HepG2 (cell line): ENCODE data around the gene HNRNPF. TPM values are rescaled to one million over a fixed set of nuclear protein-coding genes. Genes with fewer than 3 reads are reported as not detected.

Experiments
- FOXA1 ChIP-seq, 2 experiments: fragments of 450-650 bp in 1 of 2; sonication (generic) in 1 of 2; formaldehyde crosslinking in 1 of 2; IDR thresholded peaks; 2 replicates each; pipeline versions ENCODE4 v1.4.0 to v1.6.1; 2016 to 2020; ENCODE audit warnings: missing genetic modification reagents in 1 of 2
- JUNB ChIP-seq: sonication (generic); formaldehyde crosslinking; IDR thresholded peaks from 2 replicates; pipeline ENCODE4 v1.8.0; 2022; ENCODE audit warnings: missing genetic modification reagents, mild to moderate bottlenecking, borderline replicate concordance
- KAT2B ChIP-seq: fragments of 150-350 bp; IDR thresholded peaks from 2 replicates; pipeline ENCODE4 v1.6.1; 2014; ENCODE audit warnings: low read depth, low read length, borderline replicate concordance
- MYNN ChIP-seq: sonication (generic); formaldehyde crosslinking; IDR thresholded peaks from 2 replicates; pipeline ENCODE4 v1.4.0; 2020; ENCODE audit warnings: mild to moderate bottlenecking, low read depth, missing genetic modification reagents
- NFYC ChIP-seq: IDR thresholded peaks from 2 replicates; pipeline ENCODE4 v1.6.1; 2016; ENCODE audit warnings: missing genetic modification reagents, missing compliant biosample characterization
- NONO ChIP-seq, 2 experiments: fragments of 450-650 bp in 1 of 2; sonication (generic) in 1 of 2; formaldehyde crosslinking in 1 of 2; IDR thresholded peaks in 1 of 2; conservative IDR thresholded peaks in 1 of 2; 2 replicates each; pipeline versions ENCODE4 v1.6.1 to v1.8.0; 2017 to 2022; ENCODE audit warnings: mild to moderate bottlenecking in 1 of 2, missing genetic modification reagents in 1 of 2, moderate library complexity in 1 of 2
- PHF20 ChIP-seq: sonication (generic); formaldehyde crosslinking; IDR thresholded peaks from 2 replicates; pipeline ENCODE4 v1.5.0; 2020; ENCODE audit warnings: mild to moderate bottlenecking, missing genetic modification reagents
- PPARG ChIP-seq: conservative IDR thresholded peaks from 2 replicates; pipeline ENCODE4 v1.6.1; 2016; ENCODE audit warnings: missing biosample characterization, missing genetic modification reagents
- RFX1 ChIP-seq: fragments of 450-650 bp; IDR thresholded peaks from 2 replicates; pipeline ENCODE4 v1.6.1; 2017
- TBX3 ChIP-seq: fragments of 450-650 bp; IDR thresholded peaks from 2 replicates; pipeline ENCODE4 v1.6.1; 2017; ENCODE audit warnings: antibody characterized with exemption, mild to moderate bottlenecking, inconsistent platforms, borderline replicate concordance
- THYN1 ChIP-seq: sonication (generic); formaldehyde crosslinking; IDR thresholded peaks from 2 replicates; pipeline ENCODE4 v1.8.1; 2023; ENCODE audit warnings: low read depth, mild to moderate bottlenecking, moderate library complexity, missing genetic modification reagents, borderline replicate concordance
- ZBTB38 ChIP-seq: sonication (generic); formaldehyde crosslinking; IDR thresholded peaks from 2 replicates; pipeline ENCODE4 v1.5.1; 2020; ENCODE audit warnings: mild to moderate bottlenecking, missing genetic modification reagents
- ZC3H4 ChIP-seq: sonication (generic); formaldehyde crosslinking; IDR thresholded peaks from 2 replicates; pipeline ENCODE4 v1.4.0; 2020; ENCODE audit warnings: missing genetic modification reagents, borderline replicate concordance
- ZNF205 ChIP-seq: IDR thresholded peaks from 2 replicates; pipeline ENCODE4 v1.6.1; 2018; ENCODE audit warnings: missing biosample characterization, missing genetic modification reagents
- ZNF83 ChIP-seq: sonication (generic); formaldehyde crosslinking; IDR thresholded peaks from 2 replicates; pipeline ENCODE4 v1.4.0; 2020; ENCODE audit warnings: missing genetic modification reagents, mild to moderate bottlenecking, borderline replicate concordance
- ZSCAN29 ChIP-seq: sonication (generic); formaldehyde crosslinking; conservative IDR thresholded peaks from 2 replicates; pipeline ENCODE4 v1.4.0; 2020; ENCODE audit warnings: mild to moderate bottlenecking, missing genetic modification reagents
- ZZZ3 ChIP-seq: sonication (generic); formaldehyde crosslinking; IDR thresholded peaks from 2 replicates; pipeline ENCODE4 v1.4.0; 2020; ENCODE audit warnings: missing genetic modification reagents, mild to moderate bottlenecking, borderline replicate concordance
- polyA plus RNA-seq, 8 experiments: library from polyadenylated mRNA; depleted of rRNA in 3 of 8; stranded (reverse) in 7 of 8; unstranded in 1 of 8; fragments of >200 nt; fragmentation: Illumina TruSeq in 4 of 8; extraction: Trizol in 4 of 8; gene quantifications; 2 replicates each; pipeline versions ENCODE4 v1.2.1 to v1.2.3, GENCODE V29; 2011 to 2016; ENCODE audit warnings: low read depth in 4 of 8, missing spikeins in 1 of 8, mixed read lengths in 1 of 8; ENCODE audit not compliant: insufficient read depth in 1 of 8
- total RNA-seq, 5 experiments: library from RNA; depleted of rRNA; stranded (reverse); fragments of >200 nt; fragmentation: Illumina TruSeq; extraction: Trizol; gene quantifications; 2 replicates each; pipeline ENCODE4 v1.2.3, GENCODE V29; 2016; ENCODE audit warnings: low read depth in 1 of 5
- TF ChIP-seq, protein P1 (sequence below): IDR thresholded peaks from 2 replicates; pipeline ENCODE4 v1.6.1; 2016
- TF ChIP-seq, protein P2 (sequence below): IDR thresholded peaks from 2 replicates; pipeline ENCODE4 v1.6.1; 2016; ENCODE audit warnings: low read depth, control low read depth
- TF ChIP-seq, protein P3 (sequence below): sonication (generic); formaldehyde crosslinking; IDR thresholded peaks from 2 replicates; pipeline ENCODE4 v1.9.0; 2022; ENCODE audit warnings: missing genetic modification reagents, mild to moderate bottlenecking, borderline replicate concordance
- TF ChIP-seq, protein P4 (sequence below): sonication (generic); formaldehyde crosslinking; conservative IDR thresholded peaks from 2 replicates; pipeline ENCODE4 v1.8.1; 2023; ENCODE audit warnings: missing genetic modification reagents
- TF ChIP-seq, protein P5 (sequence below): sonication (generic); formaldehyde crosslinking; IDR thresholded peaks from 2 replicates; pipeline ENCODE4 v1.4.0; 2020; ENCODE audit warnings: missing genetic modification reagents

The HNRNPF gene
- total and polyA plus RNA-seq, 2 of the 13 experiments (the other 11 are each of a cell fraction or from before 2014, with no cell fraction given) = 166 to 308 TPM

DNA sequence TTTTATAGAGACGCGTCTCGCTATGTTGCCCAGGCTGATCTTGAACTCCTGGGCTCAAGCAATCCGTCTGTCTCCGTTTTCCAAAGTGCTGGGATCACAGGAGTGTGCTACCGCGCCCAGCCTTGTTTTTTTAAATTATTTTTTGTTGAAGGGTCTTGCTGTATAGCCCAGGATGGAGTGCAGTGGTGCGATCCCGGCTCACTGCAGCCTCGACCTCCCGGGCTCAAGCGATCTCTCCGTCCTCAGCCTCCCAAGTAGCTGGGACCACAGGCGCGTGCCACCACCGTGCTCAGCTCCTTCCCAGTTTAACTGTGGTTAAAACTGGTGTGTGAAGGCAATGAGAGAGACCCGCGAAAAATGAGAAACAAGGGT is 11.0 kb upstream of the HNRNPF start (continued):
- TF ChIP-seq, protein P1, sequence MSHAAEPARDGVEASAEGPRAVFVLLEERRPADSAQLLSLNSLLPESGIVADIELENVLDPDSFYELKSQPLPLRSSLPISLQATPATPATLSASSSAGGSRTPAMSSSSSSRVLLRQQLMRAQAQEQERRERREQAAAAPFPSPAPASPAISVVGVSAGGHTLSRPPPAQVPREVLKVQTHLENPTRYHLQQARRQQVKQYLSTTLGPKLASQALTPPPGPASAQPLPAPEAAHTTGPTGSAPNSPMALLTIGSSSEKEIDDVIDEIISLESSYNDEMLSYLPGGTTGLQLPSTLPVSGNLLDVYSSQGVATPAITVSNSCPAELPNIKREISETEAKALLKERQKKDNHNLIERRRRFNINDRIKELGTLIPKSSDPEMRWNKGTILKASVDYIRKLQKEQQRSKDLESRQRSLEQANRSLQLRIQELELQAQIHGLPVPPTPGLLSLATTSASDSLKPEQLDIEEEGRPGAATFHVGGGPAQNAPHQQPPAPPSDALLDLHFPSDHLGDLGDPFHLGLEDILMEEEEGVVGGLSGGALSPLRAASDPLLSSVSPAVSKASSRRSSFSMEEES (CRISPR knock-in tag) = no peak
- TF ChIP-seq, protein P2, sequence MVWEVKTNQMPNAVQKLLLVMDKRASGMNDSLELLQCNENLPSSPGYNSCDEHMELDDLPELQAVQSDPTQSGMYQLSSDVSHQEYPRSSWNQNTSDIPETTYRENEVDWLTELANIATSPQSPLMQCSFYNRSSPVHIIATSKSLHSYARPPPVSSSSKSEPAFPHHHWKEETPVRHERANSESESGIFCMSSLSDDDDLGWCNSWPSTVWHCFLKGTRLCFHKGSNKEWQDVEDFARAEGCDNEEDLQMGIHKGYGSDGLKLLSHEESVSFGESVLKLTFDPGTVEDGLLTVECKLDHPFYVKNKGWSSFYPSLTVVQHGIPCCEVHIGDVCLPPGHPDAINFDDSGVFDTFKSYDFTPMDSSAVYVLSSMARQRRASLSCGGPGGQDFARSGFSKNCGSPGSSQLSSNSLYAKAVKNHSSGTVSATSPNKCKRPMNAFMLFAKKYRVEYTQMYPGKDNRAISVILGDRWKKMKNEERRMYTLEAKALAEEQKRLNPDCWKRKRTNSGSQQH = no peak
- TF ChIP-seq KAT2B (no peak), ZNF205 (CRISPR knock-in tag) (no peak), ZBTB38 (peak; percentile 97), NONO (IDR thresholded peaks at IDR 0.05) (no peak), NONO (CRISPR knock-in tag; conservative IDR thresholded peaks at IDR 0.05) (peak; percentile 33), FOXA1 (IDR thresholded peaks at IDR 0.05) (no peak), FOXA1 (CRISPR knock-in tag; IDR thresholded peaks at IDR 0.05) (no peak), RFX1 (no peak), TBX3 (no peak), ZC3H4 (CRISPR knock-in tag) (0 out of 2 replicates have a peak, but pooled peaks have one; percentile 23), ZSCAN29 (CRISPR knock-in tag) (no peak), THYN1 (no peak), PHF20 (no peak), ZZZ3 (CRISPR knock-in tag) (0 out of 2 replicates have a peak, but pooled peaks have one; percentile 26), MYNN (CRISPR knock-in tag) (no peak), ZNF83 (CRISPR knock-in tag) (no peak), NFYC (CRISPR knock-in tag) (no peak), JUNB (CRISPR knock-in tag) (0 out of 2 replicates have a peak, but pooled peaks have one; percentile 43), PPARG (CRISPR knock-in tag) (no peak)
- TF ChIP-seq, protein P3, sequence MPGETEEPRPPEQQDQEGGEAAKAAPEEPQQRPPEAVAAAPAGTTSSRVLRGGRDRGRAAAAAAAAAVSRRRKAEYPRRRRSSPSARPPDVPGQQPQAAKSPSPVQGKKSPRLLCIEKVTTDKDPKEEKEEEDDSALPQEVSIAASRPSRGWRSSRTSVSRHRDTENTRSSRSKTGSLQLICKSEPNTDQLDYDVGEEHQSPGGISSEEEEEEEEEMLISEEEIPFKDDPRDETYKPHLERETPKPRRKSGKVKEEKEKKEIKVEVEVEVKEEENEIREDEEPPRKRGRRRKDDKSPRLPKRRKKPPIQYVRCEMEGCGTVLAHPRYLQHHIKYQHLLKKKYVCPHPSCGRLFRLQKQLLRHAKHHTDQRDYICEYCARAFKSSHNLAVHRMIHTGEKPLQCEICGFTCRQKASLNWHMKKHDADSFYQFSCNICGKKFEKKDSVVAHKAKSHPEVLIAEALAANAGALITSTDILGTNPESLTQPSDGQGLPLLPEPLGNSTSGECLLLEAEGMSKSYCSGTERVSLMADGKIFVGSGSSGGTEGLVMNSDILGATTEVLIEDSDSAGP = no peak
- TF ChIP-seq, protein P4, sequence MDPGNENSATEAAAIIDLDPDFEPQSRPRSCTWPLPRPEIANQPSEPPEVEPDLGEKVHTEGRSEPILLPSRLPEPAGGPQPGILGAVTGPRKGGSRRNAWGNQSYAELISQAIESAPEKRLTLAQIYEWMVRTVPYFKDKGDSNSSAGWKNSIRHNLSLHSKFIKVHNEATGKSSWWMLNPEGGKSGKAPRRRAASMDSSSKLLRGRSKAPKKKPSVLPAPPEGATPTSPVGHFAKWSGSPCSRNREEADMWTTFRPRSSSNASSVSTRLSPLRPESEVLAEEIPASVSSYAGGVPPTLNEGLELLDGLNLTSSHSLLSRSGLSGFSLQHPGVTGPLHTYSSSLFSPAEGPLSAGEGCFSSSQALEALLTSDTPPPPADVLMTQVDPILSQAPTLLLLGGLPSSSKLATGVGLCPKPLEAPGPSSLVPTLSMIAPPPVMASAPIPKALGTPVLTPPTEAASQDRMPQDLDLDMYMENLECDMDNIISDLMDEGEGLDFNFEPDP = no peak
- TF ChIP-seq, protein P5, sequence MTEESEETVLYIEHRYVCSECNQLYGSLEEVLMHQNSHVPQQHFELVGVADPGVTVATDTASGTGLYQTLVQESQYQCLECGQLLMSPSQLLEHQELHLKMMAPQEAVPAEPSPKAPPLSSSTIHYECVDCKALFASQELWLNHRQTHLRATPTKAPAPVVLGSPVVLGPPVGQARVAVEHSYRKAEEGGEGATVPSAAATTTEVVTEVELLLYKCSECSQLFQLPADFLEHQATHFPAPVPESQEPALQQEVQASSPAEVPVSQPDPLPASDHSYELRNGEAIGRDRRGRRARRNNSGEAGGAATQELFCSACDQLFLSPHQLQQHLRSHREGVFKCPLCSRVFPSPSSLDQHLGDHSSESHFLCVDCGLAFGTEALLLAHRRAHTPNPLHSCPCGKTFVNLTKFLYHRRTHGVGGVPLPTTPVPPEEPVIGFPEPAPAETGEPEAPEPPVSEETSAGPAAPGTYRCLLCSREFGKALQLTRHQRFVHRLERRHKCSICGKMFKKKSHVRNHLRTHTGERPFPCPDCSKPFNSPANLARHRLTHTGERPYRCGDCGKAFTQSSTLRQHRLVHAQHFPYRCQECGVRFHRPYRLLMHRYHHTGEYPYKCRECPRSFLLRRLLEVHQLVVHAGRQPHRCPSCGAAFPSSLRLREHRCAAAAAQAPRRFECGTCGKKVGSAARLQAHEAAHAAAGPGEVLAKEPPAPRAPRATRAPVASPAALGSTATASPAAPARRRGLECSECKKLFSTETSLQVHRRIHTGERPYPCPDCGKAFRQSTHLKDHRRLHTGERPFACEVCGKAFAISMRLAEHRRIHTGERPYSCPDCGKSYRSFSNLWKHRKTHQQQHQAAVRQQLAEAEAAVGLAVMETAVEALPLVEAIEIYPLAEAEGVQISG (CRISPR knock-in tag) = no peak
